Measurements from ENCODE around the gene TNFRSF13B. TPM values are rescaled to one million over a fixed set of nuclear protein-coding genes. Genes with fewer than 3 reads are reported as not detected.
"Not testable (repeated sequence)": the region's sequence is repeated elsewhere in the genome, so short reads cannot be mapped to it uniquely, and the experiment has no call there.

TNFRSF13B gene
- total RNA-seq, 1 donor from 2014 or later, result 342 TPM

- H3K9me3 Mint-ChIP-seq, result no peaks in the 10 kb centered on the region
- peaks cover 2% of the 10 kb centered on the region for H3K4me1 Mint-ChIP-seq
- ATAC-seq (ENCODE audit: low read depth) (no peak), DNase-seq (no peak)
- intact Hi-C loops (cut with micrococcal nuclease), result no loop called here
- H3K36me3 Mint-ChIP-seq (ENCODE audit: low read depth), result no peaks in the 10 kb centered on the region
- CTCF ChIA-PET, result no interaction called here
- peaks cover 31% of the 10 kb centered on the region for H3K27me3 Mint-ChIP-seq
- no peak overlapping the region for H3K27ac Mint-ChIP-seq
- no peak for TF ChIP-seq CTCF (IDR thresholded peaks at IDR 0.05)
- POLR2A ChIA-PET, result no interaction called here
- no peak overlapping the region for H3K4me3 Mint-ChIP-seq
These were observed 71.5 kb downstream of the TNFRSF13B start for GRCh38 chr17:16900288-16900882.

- H3K27me3 Mint-ChIP-seq, result peaks cover 20% of the 10 kb centered on the region
- intact Hi-C loops (cut with micrococcal nuclease); H3K36me3 Mint-ChIP-seq (ENCODE audit: low read depth); H3K4me3 Mint-ChIP-seq; H3K9me3 Mint-ChIP-seq; CTCF ChIA-PET; DNase-seq; H3K4me1 Mint-ChIP-seq; H3K27ac Mint-ChIP-seq; POLR2A ChIA-PET; ATAC-seq (ENCODE audit: low read depth): not testable (repeated sequence)
These were observed 74.6 kb downstream of the TNFRSF13B start for GRCh38 chr17:16897211-16897896.

- H3K27me3 Mint-ChIP-seq, result peaks cover 11% of the 10 kb centered on the region
- H3K36me3 Mint-ChIP-seq (ENCODE audit: low read depth); intact Hi-C loops (cut with micrococcal nuclease); POLR2A ChIA-PET; H3K9me3 Mint-ChIP-seq; H3K4me1 Mint-ChIP-seq; CTCF ChIA-PET; DNase-seq; ATAC-seq (ENCODE audit: low read depth); H3K4me3 Mint-ChIP-seq; H3K27ac Mint-ChIP-seq: not testable (repeated sequence)
These were observed 75.7 kb downstream of the TNFRSF13B start for GRCh38 chr17:16896235-16896634.

- H3K4me3 Mint-ChIP-seq; POLR2A ChIA-PET; H3K36me3 Mint-ChIP-seq (ENCODE audit: low read depth); intact Hi-C loops (cut with micrococcal nuclease); ATAC-seq (ENCODE audit: low read depth); H3K4me1 Mint-ChIP-seq; H3K27ac Mint-ChIP-seq; CTCF ChIA-PET; H3K9me3 Mint-ChIP-seq; H3K27me3 Mint-ChIP-seq; DNase-seq: not testable (repeated sequence)
These were observed 78.4 kb downstream of the TNFRSF13B start for GRCh38 chr17:16893527-16893926.

- CTCF ChIA-PET; H3K27ac Mint-ChIP-seq; POLR2A ChIA-PET; ATAC-seq (ENCODE audit: low read depth); H3K4me3 Mint-ChIP-seq; H3K4me1 Mint-ChIP-seq; H3K27me3 Mint-ChIP-seq; DNase-seq; H3K9me3 Mint-ChIP-seq; intact Hi-C loops (cut with micrococcal nuclease); H3K36me3 Mint-ChIP-seq (ENCODE audit: low read depth): not testable (repeated sequence)
These were observed 79.0 kb downstream of the TNFRSF13B start for GRCh38 chr17:16892876-16893454.

- H3K9me3 Mint-ChIP-seq, result no peaks in the 10 kb centered on the region
- ChIA-PET CTCF (no interaction called here), POLR2A (no interaction called here)
- H3K4me3 Mint-ChIP-seq, result no peak overlapping the region
- DNase-seq (no peak), ATAC-seq (ENCODE audit: low read depth) (no peak)
- no peak for TF ChIP-seq CTCF (IDR thresholded peaks at IDR 0.05)
- no peaks in the 10 kb centered on the region for H3K27me3 Mint-ChIP-seq
- H3K27ac Mint-ChIP-seq, result no peak overlapping the region
- no peaks in the 10 kb centered on the region for H3K36me3 Mint-ChIP-seq (ENCODE audit: low read depth)
- intact Hi-C loops (cut with micrococcal nuclease), result no loop called here
- H3K4me1 Mint-ChIP-seq, result no peaks in the 10 kb centered on the region
These were observed 82.8 kb downstream of the TNFRSF13B start for GRCh38 chr17:16889088-16889465.

Other genes starting within 250 kb of the TNFRSF13B start
- gene MPRIP, start 70.3 kb upstream of the TNFRSF13B start, total RNA-seq, result 206 and 231 TPM in 2 replicates
- gene PLD6, start 234.2 kb upstream of the TNFRSF13B start, total RNA-seq, result 6.2 and 7.6 TPM in 2 replicates